GM18526 (cell line): ENCODE results near the gene FTCD.

Experiments used
- POLR2A ChIP-seq: IDR thresholded peaks from 3 replicates; pipeline ENCODE4 v1.6.1; 2011; ENCODE audit not compliant: insufficient read length; ENCODE audit errors: extremely low read depth

The FTCD gene

GRCh38 chr21:46098303-46099141, 56.9 kb downstream of the FTCD start:
- no peak for TF ChIP-seq POLR2A

- no peak for TF ChIP-seq POLR2A
Observed at GRCh38 chr21:46097336-46098293, 57.8 kb downstream of the FTCD start, which contains the start of gene COL6A2. COL6A2 (plus strand) TSS chr21:46098112.

GRCh38 chr21:46096596-46097335, 58.6 kb downstream of the FTCD start:
- no peak for TF ChIP-seq POLR2A

- TF ChIP-seq POLR2A, result no peak
Observed at GRCh38 chr21:46095814-46096595, 59.4 kb downstream of the FTCD start.

- no peak for TF ChIP-seq POLR2A
Observed at GRCh38 chr21:46095083-46095719, 60.2 kb downstream of the FTCD start.

- TF ChIP-seq POLR2A, result no peak
Observed at GRCh38 chr21:46094401-46095082, 60.8 kb downstream of the FTCD start.

- TF ChIP-seq POLR2A, result no peak
Observed at GRCh38 chr21:46093668-46094400, 61.5 kb downstream of the FTCD start.

GRCh38 chr21:46092811-46093667, 62.3 kb downstream of the FTCD start:
- no peak for TF ChIP-seq POLR2A

- TF ChIP-seq POLR2A, result no peak
Observed at GRCh38 chr21:46092026-46092764, 63.2 kb downstream of the FTCD start.

GRCh38 chr21:46091631-46092025, 63.8 kb downstream of the FTCD start:
- TF ChIP-seq POLR2A, result no peak

- TF ChIP-seq POLR2A, result no peak
Observed at GRCh38 chr21:46091118-46091517, 64.3 kb downstream of the FTCD start.
